CD4-positive, alpha-beta T cell treated with Interleukin-17A for 4 hours (primary cell): ENCODE data around the gene ATP5MC2.
"Not testable (repeated sequence)": the region's sequence is repeated elsewhere in the genome, so short reads cannot be mapped to it uniquely, and the experiment has no call there.

ENCODE experiments used
- DNase-seq: peaks from one replicate; pipeline ENCODE4 v3.0.0-alpha.2; 2020; ENCODE audit warnings: mixed read lengths

ATP5MC2 gene

GRCh38 chr12:53675701-53676607, at the start of gene ATP5MC2:
ATP5MC2 (minus strand) TSS chr12:53676083; CDS start chr12:53672614, 3,469 bp downstream.
- peak; percentile 98 for DNase-seq

- no peak for DNase-seq
Measured at GRCh38 chr12:53722450-53723041, 46.7 kb upstream of the ATP5MC2 start.

GRCh38 chr12:53720946-53721345, 45.1 kb upstream of the ATP5MC2 start:
- no peak for DNase-seq

- no peak for DNase-seq
Measured at GRCh38 chr12:53719649-53720048, 43.8 kb upstream of the ATP5MC2 start.

- not testable (repeated sequence) for DNase-seq
Measured at GRCh38 chr12:53718567-53718966, 42.7 kb upstream of the ATP5MC2 start.

- DNase-seq: no peak
Measured at GRCh38 chr12:53717319-53717718, 41.4 kb upstream of the ATP5MC2 start.

GRCh38 chr12:53714004-53714403, 38.1 kb upstream of the ATP5MC2 start:
- DNase-seq: no peak

GRCh38 chr12:53713516-53713915, 37.6 kb upstream of the ATP5MC2 start:
- no peak for DNase-seq

- no peak for DNase-seq
Measured at GRCh38 chr12:53712059-53712643, 36.3 kb upstream of the ATP5MC2 start.

- DNase-seq: no peak
Measured at GRCh38 chr12:53710091-53710490, 34.2 kb upstream of the ATP5MC2 start.

- DNase-seq: no peak
Measured at GRCh38 chr12:53709671-53710070, 33.8 kb upstream of the ATP5MC2 start.

- no peak for DNase-seq
Measured at GRCh38 chr12:53706080-53706479, 30.2 kb upstream of the ATP5MC2 start.

GRCh38 chr12:53703756-53704155, 27.9 kb upstream of the ATP5MC2 start:
- DNase-seq: no peak

- peak; percentile 85 for DNase-seq
Measured at GRCh38 chr12:53701518-53702264, 25.8 kb upstream of the ATP5MC2 start.

- DNase-seq: no peak
Measured at GRCh38 chr12:53700567-53700966, 24.7 kb upstream of the ATP5MC2 start.

GRCh38 chr12:53699678-53700025, 23.8 kb upstream of the ATP5MC2 start:
- DNase-seq: no peak

GRCh38 chr12:53698948-53699677, 23.2 kb upstream of the ATP5MC2 start:
- no peak for DNase-seq

- DNase-seq: no peak
Measured at GRCh38 chr12:53696655-53697331, 20.9 kb upstream of the ATP5MC2 start.

- DNase-seq: peak; percentile 12
Measured at GRCh38 chr12:53696285-53696654, 20.4 kb upstream of the ATP5MC2 start.

- peak; percentile 60 for DNase-seq
Measured at GRCh38 chr12:53695152-53696145, 19.6 kb upstream of the ATP5MC2 start.

- DNase-seq: no peak
Measured at GRCh38 chr12:53694756-53695151, 18.9 kb upstream of the ATP5MC2 start.
